ENCODE results near the gene CCDC149. TPM values are rescaled to one million over a fixed set of nuclear protein-coding genes. Genes with fewer than 3 reads are reported as not detected.

The CCDC149 gene
- total RNA-seq = 10 to 100 TPM; 11.5 to 22.4 (median 14.4) TPM

DNA sequence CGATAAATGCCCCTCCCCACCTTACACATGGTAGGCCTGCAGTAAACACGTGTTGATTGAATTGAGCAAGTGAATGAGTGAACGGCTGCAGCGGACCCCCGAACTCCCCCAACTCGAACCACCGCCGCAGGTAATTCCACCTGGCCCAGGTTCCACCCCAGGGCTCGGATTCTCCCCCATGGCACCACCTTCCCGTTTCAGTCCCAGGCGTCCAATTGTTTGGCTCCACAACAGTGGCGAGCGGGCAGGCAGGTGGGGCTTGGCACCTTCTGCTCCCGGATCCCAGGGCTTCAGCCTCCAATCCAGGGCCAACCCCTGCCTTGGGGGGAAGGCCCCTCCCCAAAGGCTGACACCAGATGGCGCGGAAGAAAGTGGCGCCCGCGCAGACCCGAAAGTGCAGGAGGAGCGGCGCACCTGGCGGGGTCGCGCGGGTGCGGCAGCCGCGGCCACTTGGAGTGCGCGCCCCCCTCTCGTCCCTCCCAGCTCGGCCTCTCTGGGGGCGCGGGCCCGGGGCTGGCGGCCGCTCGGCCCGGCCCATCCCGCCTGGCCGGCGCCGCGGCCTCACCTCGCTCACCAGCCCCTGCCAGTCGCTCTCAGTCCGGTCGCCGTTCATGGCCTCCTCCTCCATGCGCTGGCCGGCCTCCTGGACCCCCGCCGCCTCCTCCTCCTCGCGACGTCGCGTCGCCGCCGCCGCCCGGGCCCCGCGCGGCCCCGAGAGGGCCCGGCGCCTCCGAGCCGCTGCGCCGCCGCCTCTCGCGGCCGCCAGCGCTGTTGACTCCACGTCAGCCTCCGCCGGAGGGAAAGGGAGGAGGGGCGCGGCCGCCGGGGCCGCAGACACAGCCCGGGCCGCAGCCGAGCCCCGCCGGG is at the start of gene CCDC149:
TSS of gene CCDC149 (minus strand) at position 791 of the 867 bp plus-strand sequence. CDS start at position 613, 178 bp downstream.
- TF ChIP-seq, protein P1, sequence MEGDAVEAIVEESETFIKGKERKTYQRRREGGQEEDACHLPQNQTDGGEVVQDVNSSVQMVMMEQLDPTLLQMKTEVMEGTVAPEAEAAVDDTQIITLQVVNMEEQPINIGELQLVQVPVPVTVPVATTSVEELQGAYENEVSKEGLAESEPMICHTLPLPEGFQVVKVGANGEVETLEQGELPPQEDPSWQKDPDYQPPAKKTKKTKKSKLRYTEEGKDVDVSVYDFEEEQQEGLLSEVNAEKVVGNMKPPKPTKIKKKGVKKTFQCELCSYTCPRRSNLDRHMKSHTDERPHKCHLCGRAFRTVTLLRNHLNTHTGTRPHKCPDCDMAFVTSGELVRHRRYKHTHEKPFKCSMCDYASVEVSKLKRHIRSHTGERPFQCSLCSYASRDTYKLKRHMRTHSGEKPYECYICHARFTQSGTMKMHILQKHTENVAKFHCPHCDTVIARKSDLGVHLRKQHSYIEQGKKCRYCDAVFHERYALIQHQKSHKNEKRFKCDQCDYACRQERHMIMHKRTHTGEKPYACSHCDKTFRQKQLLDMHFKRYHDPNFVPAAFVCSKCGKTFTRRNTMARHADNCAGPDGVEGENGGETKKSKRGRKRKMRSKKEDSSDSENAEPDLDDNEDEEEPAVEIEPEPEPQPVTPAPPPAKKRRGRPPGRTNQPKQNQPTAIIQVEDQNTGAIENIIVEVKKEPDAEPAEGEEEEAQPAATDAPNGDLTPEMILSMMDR (IDR thresholded peaks at IDR 0.05) = no peak
- DNase-seq (ENCODE audit: low spot score) (peak; percentile 25), ATAC-seq (ENCODE audit: low FRiP score) (peak; percentile 94)

GRCh38 chr4:24957886-24958285 is 45.0 kb upstream of the CCDC149 start:
- TF ChIP-seq, protein P1 (IDR thresholded peaks at IDR 0.05) = no peak
- ATAC-seq (ENCODE audit: low FRiP score) (no peak), DNase-seq (ENCODE audit: low spot score) (no peak)

- DNase-seq (ENCODE audit: low spot score) = no peak
- ATAC-seq (ENCODE audit: low FRiP score) = no peak
- TF ChIP-seq, protein P1 (IDR thresholded peaks at IDR 0.05) = no peak
Measured at GRCh38 chr4:24956763-24957162, 43.9 kb upstream of the CCDC149 start.

GRCh38 chr4:24956091-24956490 is 43.2 kb upstream of the CCDC149 start:
- DNase-seq (ENCODE audit: low spot score) = no peak
- no peak for ATAC-seq (ENCODE audit: low FRiP score)
- TF ChIP-seq, protein P1 (IDR thresholded peaks at IDR 0.05) = no peak

GRCh38 chr4:24952667-24953066 is 39.8 kb upstream of the CCDC149 start:
- TF ChIP-seq, protein P1 (IDR thresholded peaks at IDR 0.05) = no peak
- DNase-seq (ENCODE audit: low spot score) (no peak), ATAC-seq (ENCODE audit: low FRiP score) (no peak)

GRCh38 chr4:24949970-24950369 is 37.1 kb upstream of the CCDC149 start:
- no peak for DNase-seq (ENCODE audit: low spot score)
- ATAC-seq (ENCODE audit: low FRiP score) = no peak
- TF ChIP-seq, protein P1 (IDR thresholded peaks at IDR 0.05) = no peak

GRCh38 chr4:24937917-24938281 is 25.1 kb upstream of the CCDC149 start:
- DNase-seq (ENCODE audit: low spot score) (no peak), ATAC-seq (ENCODE audit: low FRiP score) (no peak)
- TF ChIP-seq, protein P1 (IDR thresholded peaks at IDR 0.05) = no peak
